H9 (cell line): Measurements from ENCODE around the gene RYR1. TPM values are rescaled to one million over a fixed set of nuclear protein-coding genes. Genes with fewer than 3 reads are reported as not detected.

Source experiments
- DNase-seq: peaks from one replicate; pipeline ENCODE4 v3.0.0-alpha.2; 2017
- H2AFZ ChIP-seq: one replicate; pipeline ENCODE4 v1.6.1; 2013; ENCODE audit warnings: mild to moderate bottlenecking, low read length, control low read depth, moderate library complexity
- H2AK5ac ChIP-seq: 2 replicates; pipeline ENCODE4 v1.6.1; 2013; ENCODE audit warnings: low read length, control low read depth, mixed read lengths; ENCODE audit not compliant: insufficient read length
- H2BK120ac ChIP-seq: one replicate; pipeline ENCODE4 v1.6.1; 2013; ENCODE audit warnings: low read depth, mild to moderate bottlenecking, low read length, control low read depth, inconsistent platforms; ENCODE audit not compliant: poor library complexity, severe bottlenecking
- H2BK12ac ChIP-seq: 2 replicates; pipeline ENCODE4 v1.6.1; 2013; ENCODE audit warnings: low read length, control low read depth, mixed read lengths, low read depth; ENCODE audit not compliant: insufficient read length
- H2BK15ac ChIP-seq: 2 replicates; pipeline ENCODE4 v1.6.1; 2013; ENCODE audit warnings: low read depth, low read length, control low read depth
- H2BK20ac ChIP-seq: one replicate; pipeline ENCODE4 v1.6.1; 2013; ENCODE audit warnings: low read depth, mild to moderate bottlenecking, low read length, control low read depth, inconsistent platforms; ENCODE audit not compliant: poor library complexity, severe bottlenecking
- H2BK5ac ChIP-seq: 2 replicates; pipeline ENCODE4 v1.6.1; 2013; ENCODE audit warnings: low read length, control low read depth, mixed read lengths; ENCODE audit not compliant: insufficient read length
- H3K14ac ChIP-seq: 2 replicates; pipeline ENCODE4 v1.6.1; 2013; ENCODE audit warnings: low read length, control low read depth; ENCODE audit not compliant: insufficient read depth
- H3K18ac ChIP-seq: 2 replicates; pipeline ENCODE4 v1.6.1; 2013; ENCODE audit warnings: low read depth, mild to moderate bottlenecking, mixed read lengths, low read length, control low read depth; ENCODE audit not compliant: insufficient read length
- H3K23ac ChIP-seq: 2 replicates; pipeline ENCODE4 v1.6.1; 2013; ENCODE audit warnings: low read length, control low read depth, mixed read lengths, low read depth; ENCODE audit not compliant: insufficient read length
- H3K23me2 ChIP-seq: 2 replicates; pipeline ENCODE4 v1.6.1; 2013; ENCODE audit warnings: low read depth, mild to moderate bottlenecking, mixed read lengths, low read length, control low read depth; ENCODE audit not compliant: insufficient read length, poor library complexity, severe bottlenecking
- H3K27ac ChIP-seq: 2 replicates; pipeline ENCODE4 v1.5.1; 2013; ENCODE audit warnings: low read length, control low read depth, mixed read lengths, low read depth; ENCODE audit not compliant: insufficient read length
- H3K27me3 ChIP-seq: 2 replicates; pipeline ENCODE4 v1.6.1; 2013; ENCODE audit warnings: low read length, control low read depth, inconsistent platforms; ENCODE audit not compliant: insufficient read depth
- H3K4ac ChIP-seq: 2 replicates; pipeline ENCODE4 v1.6.1; 2013; ENCODE audit warnings: low read depth, mild to moderate bottlenecking, control low read depth, inconsistent platforms, low read length, moderate library complexity
- H3K4me1 ChIP-seq: 2 replicates; pipeline ENCODE4 v1.6.1; 2013; ENCODE audit warnings: low read length, control low read depth, inconsistent platforms; ENCODE audit not compliant: insufficient read depth
- H3K4me2 ChIP-seq: 2 replicates; pipeline ENCODE4 v1.6.1; 2013; ENCODE audit warnings: low read length, control low read depth, mixed read lengths; ENCODE audit not compliant: insufficient read length, insufficient read depth
- H3K56ac ChIP-seq: 2 replicates; pipeline ENCODE4 v1.6.1; 2013; ENCODE audit warnings: low read depth, mild to moderate bottlenecking, mixed read lengths, low read length, control low read depth; ENCODE audit not compliant: insufficient read length
- H3K79me1 ChIP-seq: 2 replicates; pipeline ENCODE4 v1.6.1; 2013; ENCODE audit warnings: low read depth, mild to moderate bottlenecking, moderate library complexity, low read length, control low read depth, inconsistent platforms; ENCODE audit not compliant: insufficient read depth, poor library complexity, severe bottlenecking
- H3K79me2 ChIP-seq: 2 replicates; pipeline ENCODE4 v1.6.1; 2013; ENCODE audit warnings: low read length, control low read depth, inconsistent platforms; ENCODE audit not compliant: insufficient read depth
- H3K9ac ChIP-seq: 2 replicates; pipeline ENCODE4 v1.6.1; 2013; ENCODE audit warnings: low read length, control low read depth, mixed read lengths; ENCODE audit not compliant: insufficient read length; ENCODE audit errors: extremely low read depth
- H3K9me3 ChIP-seq: one replicate; pipeline ENCODE4 v1.6.1; 2013; ENCODE audit warnings: low read depth, low read length, inconsistent platforms; ENCODE audit not compliant: control insufficient read depth
- H3T11ph ChIP-seq: one replicate; pipeline ENCODE4 v1.6.1; 2013; ENCODE audit warnings: mild to moderate bottlenecking, low read length, control low read depth, inconsistent platforms
- H4K20me1 ChIP-seq: one replicate; pipeline ENCODE4 v1.6.1; 2013; ENCODE audit not compliant: control insufficient read depth, insufficient read length, insufficient read depth
- H4K5ac ChIP-seq: 2 replicates; pipeline ENCODE4 v1.6.1; 2013; ENCODE audit warnings: low read depth, mild to moderate bottlenecking, mixed read lengths, low read length, control low read depth; ENCODE audit not compliant: insufficient read length
- H4K8ac ChIP-seq: replicated peaks from 2 replicates; pipeline ENCODE4 v1.6.1; 2013; ENCODE audit warnings: low read length, control low read depth, mixed read lengths, low read depth; ENCODE audit not compliant: insufficient read length
- H4K91ac ChIP-seq: 2 replicates; pipeline ENCODE4 v1.6.1; 2013; ENCODE audit warnings: low read depth, mild to moderate bottlenecking, moderate library complexity, mixed read lengths, low read length, control low read depth; ENCODE audit not compliant: insufficient read length
- H3K27ac Mint-ChIP-seq, 3 experiments: 2 replicates in 2 of 3; 3 replicates in 1 of 3; pipeline ENCODE4 v1.8.0; 2020 to 2021; ENCODE audit warnings: mixed read lengths in 3 of 3, mild to moderate bottlenecking in 1 of 3, moderate library complexity in 1 of 3
- H3K27me3 Mint-ChIP-seq: 2 replicates; pipeline ENCODE4 v1.8.0; 2021; ENCODE audit warnings: low read depth, mild to moderate bottlenecking, moderate library complexity, mixed read lengths
- H3K36me3 Mint-ChIP-seq, 3 experiments: 2 replicates in 2 of 3; 3 replicates in 1 of 3; pipeline ENCODE4 v1.8.0; 2020 to 2021; ENCODE audit warnings: low read depth in 3 of 3, mixed read lengths in 3 of 3; ENCODE audit not compliant: insufficient read depth in 1 of 3
- H3K4me1 Mint-ChIP-seq, 2 experiments: 2 replicates each; pipeline ENCODE4 v1.8.0; 2020; ENCODE audit warnings: mixed read lengths in 2 of 2
- H3K4me3 Mint-ChIP-seq, 2 experiments: 2 replicates in 1 of 2; 3 replicates in 1 of 2; pipeline ENCODE4 v1.8.0; 2020 to 2021; ENCODE audit warnings: mild to moderate bottlenecking in 2 of 2, mixed read lengths in 2 of 2, moderate library complexity in 1 of 2
- H3K9me3 Mint-ChIP-seq, 2 experiments: 2 replicates in 1 of 2; 3 replicates in 1 of 2; pipeline ENCODE4 v1.8.0; 2020; ENCODE audit warnings: mild to moderate bottlenecking in 2 of 2, mixed read lengths in 2 of 2, moderate library complexity in 1 of 2
- CTCF ChIP-seq: fragments of 200-600 bp; sonication (generic); conservative IDR thresholded peaks from 3 replicates; pipeline ENCODE4 v1.8.0; 2021; ENCODE audit warnings: antibody characterized with exemption, mild to moderate bottlenecking
- WGBS: extraction: QIAGEN DNeasy Blood & Tissue Kit; methylation state at CpG from one replicate; pipeline ENCODE4 v1.1.7; 2013; ENCODE audit warnings: missing lambda C conversion rate, low lambda C conversion rate, mixed read lengths; ENCODE audit not compliant: insufficient read length; ENCODE audit errors: extremely low coverage; 5-methylcytosine and 5-hydroxymethylcytosine counted together
- total RNA-seq: library from RNA; stranded (reverse); gene quantifications from 2 replicates; pipeline ENCODE4 v1.2.1, GENCODE V29; 2021

Gene RYR1
- total RNA-seq, 1 experiment from 2014 or later = 8.9 TPM

DNA sequence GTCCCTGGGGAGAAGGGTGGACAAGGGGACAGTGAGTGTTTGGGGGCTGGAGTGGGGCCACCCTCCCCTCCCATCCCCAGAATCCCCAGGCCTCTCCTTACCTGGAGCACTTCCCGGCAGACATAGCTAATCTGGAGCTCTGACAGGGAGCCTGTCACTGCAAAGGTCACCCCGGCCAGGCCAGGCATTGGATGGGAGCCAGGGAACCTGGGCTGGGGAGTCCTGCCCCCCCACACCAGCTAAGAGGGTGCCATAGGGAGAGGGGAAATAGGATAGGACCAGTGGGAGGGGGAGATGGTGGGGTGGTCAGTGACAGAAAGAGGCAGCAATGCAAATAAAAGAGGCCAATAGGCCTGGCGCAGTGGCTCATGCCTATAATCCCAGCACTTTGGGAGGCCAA, 180.8 kb downstream of the RYR1 start:
- H2BK15ac ChIP-seq = no peak overlapping the region

More for the DNA sequence above, 180.8 kb downstream of the RYR1 start:
- WGBS = no CpG with 5 or more reads among the region's 3 CpGs
- H3K9ac ChIP-seq = no peak overlapping the region
- no peak overlapping the region for H4K8ac ChIP-seq
- H3K56ac ChIP-seq = no peak overlapping the region
- H4K5ac ChIP-seq = no peak overlapping the region
- no peak overlapping the region for H2BK5ac ChIP-seq
- TF ChIP-seq CTCF = no peak
- peaks cover 4% of the 10 kb centered on the region; the same call in 1 of the 2 replicates for H3K4me1 ChIP-seq
- no peaks in the 10 kb centered on the region for H3K23me2 ChIP-seq
- Mint-ChIP-seq H3K4me1 (peaks cover 13 to 25% of the 10 kb centered on the region in 2 experiments), H3K4me3 (no peak overlapping the region), H3K27me3 (peaks cover 6% of the 10 kb centered on the region), H3K9me3 (no peaks in the 10 kb centered on the region; a peak in 1 of 5 replicates), H3K27ac (no peak overlapping the region), H3K36me3 (peaks cover 0 to 3% (median 3%) of the 10 kb centered on the region in 3 experiments; a peak in 4 of 7 replicates)
- H2AK5ac ChIP-seq = no peak overlapping the region
- H3K14ac ChIP-seq = no peak overlapping the region; the same call in 1 of the 2 replicates
- H2BK12ac ChIP-seq = no peak overlapping the region
- H3K27ac ChIP-seq = no peak overlapping the region
- H3K4ac ChIP-seq = no peak overlapping the region
- no peaks in the 10 kb centered on the region for H3K27me3 ChIP-seq
- no peaks in the 10 kb centered on the region for H3K79me2 ChIP-seq
- no peaks in the 10 kb centered on the region for H3K9me3 ChIP-seq
- no peaks in the 10 kb centered on the region for H3K79me1 ChIP-seq
- H3T11ph ChIP-seq = no peak overlapping the region
- H4K91ac ChIP-seq = no peak overlapping the region
- no peak overlapping the region for H2AFZ ChIP-seq
- DNase-seq = no peak
- no peak overlapping the region for H2BK120ac ChIP-seq
- H2BK20ac ChIP-seq = no peak overlapping the region
- no peak overlapping the region for H3K23ac ChIP-seq
- H3K4me2 ChIP-seq = no peak overlapping the region
- no peaks in the 10 kb centered on the region for H4K20me1 ChIP-seq
- no peak overlapping the region for H3K18ac ChIP-seq
